Ishikawa (cell line): Measurements from ENCODE around the gene CLSTN2.

Experiments used
- CEBPB ChIP-seq: IDR thresholded peaks from 2 replicates; pipeline ENCODE4 v1.6.1; 2012
- CREB1 ChIP-seq: IDR thresholded peaks from 2 replicates; pipeline ENCODE4 v1.6.1; 2012; ENCODE audit warnings: low read depth
- EGR1 ChIP-seq: IDR thresholded peaks from 2 replicates; pipeline ENCODE4 v1.6.1; 2012
- EP300 ChIP-seq: IDR thresholded peaks from 2 replicates; pipeline ENCODE4 v1.6.1; 2012; ENCODE audit warnings: borderline replicate concordance
- FOXM1 ChIP-seq: IDR thresholded peaks from 2 replicates; pipeline ENCODE4 v1.6.1; 2012; ENCODE audit warnings: low read depth, borderline replicate concordance
- MAX ChIP-seq: IDR thresholded peaks from 2 replicates; pipeline ENCODE4 v1.6.1; 2012
- NFIC ChIP-seq: IDR thresholded peaks from 2 replicates; pipeline ENCODE4 v1.6.1; 2012
- RAD21 ChIP-seq: IDR thresholded peaks from 2 replicates; pipeline ENCODE4 v1.6.1; 2012; ENCODE audit warnings: low read depth
- REST ChIP-seq: IDR thresholded peaks from 2 replicates; pipeline ENCODE4 v1.6.1; 2012; ENCODE audit warnings: low read depth, mild to moderate bottlenecking
- TAF1 ChIP-seq: IDR thresholded peaks from 2 replicates; pipeline ENCODE4 v1.6.1; 2012; ENCODE audit warnings: low read depth, mild to moderate bottlenecking
- TCF12 ChIP-seq: IDR thresholded peaks from 2 replicates; pipeline ENCODE4 v1.6.1; 2012; ENCODE audit warnings: low read depth
- TEAD4 ChIP-seq: IDR thresholded peaks from 2 replicates; pipeline ENCODE4 v1.6.1; 2012
- USF1 ChIP-seq: IDR thresholded peaks from 2 replicates; pipeline ENCODE4 v1.6.1; 2012
- YY1 ChIP-seq: IDR thresholded peaks from 2 replicates; pipeline ENCODE4 v1.6.1; 2012; ENCODE audit warnings: low read depth
- ZBTB7A ChIP-seq: IDR thresholded peaks from 2 replicates; pipeline ENCODE4 v1.6.1; 2012; ENCODE audit warnings: low read depth

Gene CLSTN2

GRCh38 chr3:140056047-140056446, 121.1 kb downstream of the CLSTN2 start:
- no peak for TF ChIP-seq TCF12
- TF ChIP-seq NFIC: no peak
- TF ChIP-seq REST: no peak
- no peak for TF ChIP-seq EGR1
- no peak for TF ChIP-seq FOXM1
- TF ChIP-seq RAD21: no peak
- TF ChIP-seq TAF1: no peak
- TF ChIP-seq CREB1: no peak
- no peak for TF ChIP-seq EP300
- TF ChIP-seq MAX: no peak
- no peak for TF ChIP-seq ZBTB7A
- TF ChIP-seq USF1: no peak
- no peak for TF ChIP-seq TEAD4
- TF ChIP-seq CEBPB: no peak

GRCh38 chr3:140061211-140061610, 126.2 kb downstream of the CLSTN2 start:
- TF ChIP-seq MAX (no peak), CREB1 (no peak), EGR1 (no peak), USF1 (no peak), EP300 (no peak), RAD21 (no peak), YY1 (no peak)

- no peak for TF ChIP-seq CREB1
- TF ChIP-seq MAX: no peak
- no peak for TF ChIP-seq EP300
- TF ChIP-seq EGR1: no peak
- TF ChIP-seq ZBTB7A: no peak
- TF ChIP-seq REST: no peak
Observed at GRCh38 chr3:140062461-140062860, 127.5 kb downstream of the CLSTN2 start.

GRCh38 chr3:140067487-140067886, 132.5 kb downstream of the CLSTN2 start:
- TF ChIP-seq TCF12: no peak
- TF ChIP-seq CREB1: no peak
- TF ChIP-seq ZBTB7A: no peak
- TF ChIP-seq RAD21: no peak
- no peak for TF ChIP-seq EP300
- no peak for TF ChIP-seq TEAD4
- no peak for TF ChIP-seq MAX

GRCh38 chr3:140068494-140069017, 133.6 kb downstream of the CLSTN2 start:
- TF ChIP-seq CREB1 (no peak), NFIC (0 out of 2 replicates have a peak, but pooled peaks have one; percentile 30), USF1 (no peak)

- TF ChIP-seq RAD21: no peak
- TF ChIP-seq EP300: no peak
- TF ChIP-seq USF1: no peak
- no peak for TF ChIP-seq FOXM1
- no peak for TF ChIP-seq YY1
- no peak for TF ChIP-seq MAX
- TF ChIP-seq TEAD4: no peak
- TF ChIP-seq TCF12: no peak
- no peak for TF ChIP-seq NFIC
- TF ChIP-seq TAF1: no peak
- no peak for TF ChIP-seq CREB1
- no peak for TF ChIP-seq EGR1
- no peak for TF ChIP-seq CEBPB
- TF ChIP-seq REST: no peak
- TF ChIP-seq ZBTB7A: no peak
Observed at GRCh38 chr3:140073278-140074045, 138.5 kb downstream of the CLSTN2 start.
